ENCODE measurements around the gene ANKMY1.

The ANKMY1 gene

GRCh38 chr2:240455647-240456446 is 101.9 kb downstream of the ANKMY1 start:
- no peak for FAIRE-seq

- no peak for FAIRE-seq
Measured at GRCh38 chr2:240455272-240455646, 102.5 kb downstream of the ANKMY1 start.

- FAIRE-seq: no peak
Measured at GRCh38 chr2:240454106-240454901, 103.5 kb downstream of the ANKMY1 start.

GRCh38 chr2:240453461-240454105 is 104.2 kb downstream of the ANKMY1 start:
- FAIRE-seq: no peak

- no peak for FAIRE-seq
Measured at GRCh38 chr2:240452462-240453256, 105.1 kb downstream of the ANKMY1 start.

- FAIRE-seq: no peak
Measured at GRCh38 chr2:240451791-240452461, 105.9 kb downstream of the ANKMY1 start.

- FAIRE-seq: no peak
Measured at GRCh38 chr2:240451108-240451611, 106.6 kb downstream of the ANKMY1 start.

- no peak for FAIRE-seq
Measured at GRCh38 chr2:240450532-240451107, 107.2 kb downstream of the ANKMY1 start.

GRCh38 chr2:240449764-240450531 is 107.8 kb downstream of the ANKMY1 start:
- FAIRE-seq: no peak

GRCh38 chr2:240448387-240449274 is 109.2 kb downstream of the ANKMY1 start:
- FAIRE-seq: no peak

- no peak for FAIRE-seq
Measured at GRCh38 chr2:240447934-240448333, 109.9 kb downstream of the ANKMY1 start.

GRCh38 chr2:240447331-240447730 is 110.5 kb downstream of the ANKMY1 start:
- no peak for FAIRE-seq

- FAIRE-seq: no peak
Measured at GRCh38 chr2:240446664-240447175, 111.1 kb downstream of the ANKMY1 start.

GRCh38 chr2:240445961-240446663 is 111.7 kb downstream of the ANKMY1 start:
- FAIRE-seq: no peak

- FAIRE-seq: no peak
Measured at GRCh38 chr2:240444464-240444863, 113.3 kb downstream of the ANKMY1 start.

GRCh38 chr2:240443891-240444301 is 113.9 kb downstream of the ANKMY1 start:
- no peak for FAIRE-seq

GRCh38 chr2:240442891-240443715 is 114.7 kb downstream of the ANKMY1 start:
- FAIRE-seq: no peak

GRCh38 chr2:240441993-240442411 is 115.8 kb downstream of the ANKMY1 start:
- FAIRE-seq: no peak
